Measurements from ENCODE around the gene U2SURP.

DNA sequence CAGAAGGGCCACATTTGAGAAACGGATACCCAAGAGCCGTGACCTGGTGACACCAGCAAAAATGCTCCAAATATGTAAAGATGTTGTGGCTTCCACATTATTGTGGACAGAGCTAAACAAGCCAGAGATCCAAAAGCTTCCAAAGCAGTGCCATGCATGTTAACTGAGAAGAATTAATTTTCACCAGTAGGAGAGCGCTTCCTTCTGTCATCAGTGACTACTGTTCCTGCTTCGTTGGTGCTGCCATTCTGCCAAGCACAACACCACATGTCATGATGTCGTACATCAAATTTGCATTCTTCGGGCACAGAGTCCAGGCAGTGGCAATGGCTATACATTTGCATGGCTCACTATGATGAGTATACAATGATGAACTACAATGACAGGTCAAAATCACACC, 99.1 kb downstream of the U2SURP start:
- TF ChIP-seq, protein P1, sequence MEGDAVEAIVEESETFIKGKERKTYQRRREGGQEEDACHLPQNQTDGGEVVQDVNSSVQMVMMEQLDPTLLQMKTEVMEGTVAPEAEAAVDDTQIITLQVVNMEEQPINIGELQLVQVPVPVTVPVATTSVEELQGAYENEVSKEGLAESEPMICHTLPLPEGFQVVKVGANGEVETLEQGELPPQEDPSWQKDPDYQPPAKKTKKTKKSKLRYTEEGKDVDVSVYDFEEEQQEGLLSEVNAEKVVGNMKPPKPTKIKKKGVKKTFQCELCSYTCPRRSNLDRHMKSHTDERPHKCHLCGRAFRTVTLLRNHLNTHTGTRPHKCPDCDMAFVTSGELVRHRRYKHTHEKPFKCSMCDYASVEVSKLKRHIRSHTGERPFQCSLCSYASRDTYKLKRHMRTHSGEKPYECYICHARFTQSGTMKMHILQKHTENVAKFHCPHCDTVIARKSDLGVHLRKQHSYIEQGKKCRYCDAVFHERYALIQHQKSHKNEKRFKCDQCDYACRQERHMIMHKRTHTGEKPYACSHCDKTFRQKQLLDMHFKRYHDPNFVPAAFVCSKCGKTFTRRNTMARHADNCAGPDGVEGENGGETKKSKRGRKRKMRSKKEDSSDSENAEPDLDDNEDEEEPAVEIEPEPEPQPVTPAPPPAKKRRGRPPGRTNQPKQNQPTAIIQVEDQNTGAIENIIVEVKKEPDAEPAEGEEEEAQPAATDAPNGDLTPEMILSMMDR (conservative IDR thresholded peaks at IDR 0.05 in 1 of 2, IDR thresholded peaks at IDR 0.05 in 1 of 2; ENCODE audit: low read depth in 1 of 2, low read length in 2 of 2): no peak
- TF ChIP-seq EZH2 (IDR thresholded peaks at IDR 0.05; ENCODE audit: low read length, missing control alignments): no peak

All from fibroblast of lung (primary cell).